Neural cell (in vitro differentiated cells): ENCODE results near the gene DTYMK. TPM values are rescaled to one million over a fixed set of nuclear protein-coding genes. Genes with fewer than 3 reads are reported as not detected.
A peak's percentile ranks its signal among the peaks of the same experiment; 100 is the strongest.

Source experiments
- H2AFZ ChIP-seq: fragments of 200-600, 300-800 bp; sonication (generic), shearing (Covaris generic); 2 replicates; pipeline ENCODE4 v1.6.0; 2014; ENCODE audit warnings: low read depth, mild to moderate bottlenecking, antibody characterized with exemption, low read length, moderate library complexity
- H3F3A ChIP-seq: fragments of 200-600 bp; shearing (Covaris generic); 2 replicates; pipeline ENCODE4 v1.6.1; 2016; ENCODE audit warnings: mild to moderate bottlenecking, moderate library complexity, mixed read lengths, antibody characterized with exemption, low read length; ENCODE audit not compliant: insufficient read depth, poor library complexity, severe bottlenecking
- H3K27ac ChIP-seq: fragments of 200-600, 300-800 bp; sonication (generic), shearing (Covaris generic); 2 replicates; pipeline ENCODE4 v1.5.1; 2014; ENCODE audit warnings: mild to moderate bottlenecking, low read length, moderate library complexity
- H3K27me3 ChIP-seq: fragments of 300-800, 200-600 bp; sonication (generic), shearing (Covaris generic); 2 replicates; pipeline ENCODE4 v1.6.0; 2014; ENCODE audit warnings: mild to moderate bottlenecking, low read depth, low read length, moderate library complexity; ENCODE audit not compliant: insufficient read depth
- H3K36me3 ChIP-seq: fragments of 300-800, 200-600 bp; sonication (generic), shearing (Covaris generic); 2 replicates; pipeline ENCODE4 v1.5.1; 2014; ENCODE audit warnings: mild to moderate bottlenecking, antibody characterized with exemption, low read length, moderate library complexity; ENCODE audit not compliant: insufficient read depth
- H3K4me2 ChIP-seq: fragments of 300-800, 200-600 bp; sonication (generic), shearing (Covaris generic); 2 replicates; pipeline ENCODE4 v1.6.0; 2014; ENCODE audit warnings: mild to moderate bottlenecking, low read length
- H3K4me3 ChIP-seq: fragments of 300-800, 200-600 bp; sonication (generic), shearing (Covaris generic); 2 replicates; pipeline ENCODE4 v1.5.1; 2014; ENCODE audit warnings: mild to moderate bottlenecking, low read length, moderate library complexity
- H3K79me2 ChIP-seq: fragments of 200-600 bp; shearing (Covaris generic); replicated peaks from 2 replicates; pipeline ENCODE4 v1.6.0; 2014; ENCODE audit warnings: mild to moderate bottlenecking, low read length, moderate library complexity; ENCODE audit not compliant: insufficient read depth
- H3K9ac ChIP-seq: fragments of 300-800, 200-600 bp; sonication (generic), shearing (Covaris generic); 2 replicates; pipeline ENCODE4 v1.6.1; 2016; ENCODE audit warnings: mild to moderate bottlenecking, low read length, mixed read lengths
- H3K9me2 ChIP-seq: fragments of 200-600 bp; shearing (Covaris generic); 2 replicates; pipeline ENCODE4 v1.6.1; 2016; ENCODE audit warnings: mild to moderate bottlenecking, low read length, mixed read lengths; ENCODE audit not compliant: insufficient read depth
- H3K9me3 ChIP-seq: fragments of 200-600, 300-800 bp; sonication (generic), shearing (Covaris generic); 2 replicates; pipeline ENCODE4 v1.6.1; 2016; ENCODE audit warnings: mild to moderate bottlenecking, mixed run types, low read length, moderate library complexity, mixed read lengths
- H4K20me1 ChIP-seq: fragments of 200-600 bp; shearing (Covaris generic); 2 replicates; pipeline ENCODE4 v1.6.1; 2016; ENCODE audit warnings: mild to moderate bottlenecking, mixed run types; ENCODE audit not compliant: insufficient read depth
- EP300 ChIP-seq: fragments of 450-650 bp; conservative IDR thresholded peaks from 2 replicates; pipeline ENCODE4 v1.6.1; 2014; ENCODE audit warnings: antibody characterized with exemption, mild to moderate bottlenecking, moderate library complexity; ENCODE audit not compliant: poor library complexity, severe bottlenecking
- EZH2 ChIP-seq: fragments of 200-600, 300-800 bp; shearing (Covaris generic), sonication (generic); IDR thresholded peaks from 2 replicates; pipeline ENCODE4 v1.6.1; 2014; ENCODE audit warnings: antibody characterized with exemption, low read length, borderline replicate concordance, mild to moderate bottlenecking; ENCODE audit not compliant: insufficient read depth, poor library complexity, severe bottlenecking
- MXI1 ChIP-seq: fragments of 450-650 bp; conservative IDR thresholded peaks from 2 replicates; pipeline ENCODE4 v1.6.1; 2014; ENCODE audit warnings: antibody characterized with exemption, mild to moderate bottlenecking; ENCODE audit not compliant: poor library complexity, severe bottlenecking
- POLR2AphosphoS5 ChIP-seq: IDR thresholded peaks from 2 replicates; pipeline ENCODE4 v1.6.1; 2012
- RAD21 ChIP-seq: fragments of 450-650 bp; conservative IDR thresholded peaks from 2 replicates; pipeline ENCODE4 v1.6.1; 2014; ENCODE audit warnings: antibody characterized with exemption, mild to moderate bottlenecking, moderate library complexity
- REST ChIP-seq: IDR thresholded peaks from 2 replicates; pipeline ENCODE4 v1.6.1; 2012; ENCODE audit warnings: borderline replicate concordance
- SMC3 ChIP-seq: fragments of 450-650 bp; conservative IDR thresholded peaks from 2 replicates; pipeline ENCODE4 v1.6.1; 2014; ENCODE audit warnings: antibody characterized with exemption, mild to moderate bottlenecking, moderate library complexity; ENCODE audit not compliant: poor library complexity
- TAF1 ChIP-seq: IDR thresholded peaks from 2 replicates; pipeline ENCODE4 v1.6.1; 2012; ENCODE audit warnings: low read depth
- polyA plus RNA-seq: library from polyadenylated mRNA; depleted of rRNA; stranded (reverse); fragments of >200 nt; gene quantifications from 2 replicates; pipeline ENCODE4 v1.2.3, GENCODE V29; 2014
- TF ChIP-seq, protein P1 (sequence below): fragments of 450-650 bp; IDR thresholded peaks from 2 replicates; pipeline ENCODE4 v1.5.1; 2014; ENCODE audit warnings: antibody characterized with exemption, mild to moderate bottlenecking, moderate library complexity; ENCODE audit not compliant: poor library complexity, severe bottlenecking

The DTYMK gene
- polyA plus RNA-seq, 1 donor from 2014 or later: 33.5 TPM

DNA sequence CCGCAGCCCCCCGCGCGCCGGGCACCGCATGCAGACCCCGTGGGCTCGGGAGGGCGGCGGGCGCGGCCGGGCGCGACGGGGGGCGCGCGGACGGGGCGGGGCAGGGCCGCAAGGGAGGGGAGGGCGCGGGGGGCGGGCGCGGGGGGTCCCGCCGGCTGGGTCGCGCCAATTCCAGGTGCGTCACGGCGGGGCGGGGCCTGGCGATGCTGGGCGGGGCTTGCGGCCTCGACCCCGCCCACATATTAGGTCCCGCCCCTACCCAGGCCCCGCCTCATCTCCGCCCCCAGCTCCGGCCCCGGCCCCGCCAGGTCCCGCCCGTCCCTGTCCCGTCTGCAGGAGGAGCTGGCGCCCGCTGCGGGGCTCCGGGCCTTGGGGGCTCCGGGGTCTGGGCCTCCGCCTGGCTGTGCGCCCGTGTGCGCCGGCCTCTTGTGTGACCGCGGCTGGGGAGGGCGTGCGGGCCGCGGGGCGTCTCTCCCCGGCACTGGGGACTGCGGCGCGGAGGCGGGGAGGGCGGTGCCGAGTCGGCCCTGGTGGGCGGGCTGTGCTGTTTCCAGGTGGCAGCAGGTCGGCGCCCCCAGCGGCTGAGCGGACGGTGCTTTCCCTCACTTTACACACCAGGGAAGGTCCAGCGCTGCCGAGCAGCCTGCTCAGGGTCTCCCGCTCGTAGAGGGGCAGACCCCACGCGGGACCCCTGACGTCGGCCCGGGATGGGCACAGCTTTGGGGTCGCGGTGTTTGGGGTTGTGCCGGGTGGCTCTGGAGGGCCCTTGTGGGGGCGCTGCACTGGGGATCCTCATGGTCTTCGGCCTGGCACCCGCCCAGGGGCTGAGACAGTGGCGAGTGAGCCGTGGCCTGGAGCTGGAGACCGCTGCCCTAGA is 15.8 kb upstream of the DTYMK start:
- peak overlapping the region; percentile 52 for H2AFZ ChIP-seq
- no peaks in the 10 kb centered on the region for H4K20me1 ChIP-seq
- peak overlapping the region; percentile 69 for H3K9ac ChIP-seq
- H3K4me2 ChIP-seq: peak overlapping the region; percentile 69
- no peaks in the 10 kb centered on the region for H3K9me3 ChIP-seq
- peak overlapping the region; percentile 87 for H3K4me3 ChIP-seq
- H3K36me3 ChIP-seq: no peaks in the 10 kb centered on the region
- H3K27me3 ChIP-seq: no peaks in the 10 kb centered on the region
- H3K9me2 ChIP-seq: no peaks in the 10 kb centered on the region
- H3K79me2 ChIP-seq: peaks cover 8% of the 10 kb centered on the region
- TF ChIP-seq POLR2AphosphoS5: peak; percentile 43
- peak; percentile 70 for TF ChIP-seq MXI1
- TF ChIP-seq, protein P1, sequence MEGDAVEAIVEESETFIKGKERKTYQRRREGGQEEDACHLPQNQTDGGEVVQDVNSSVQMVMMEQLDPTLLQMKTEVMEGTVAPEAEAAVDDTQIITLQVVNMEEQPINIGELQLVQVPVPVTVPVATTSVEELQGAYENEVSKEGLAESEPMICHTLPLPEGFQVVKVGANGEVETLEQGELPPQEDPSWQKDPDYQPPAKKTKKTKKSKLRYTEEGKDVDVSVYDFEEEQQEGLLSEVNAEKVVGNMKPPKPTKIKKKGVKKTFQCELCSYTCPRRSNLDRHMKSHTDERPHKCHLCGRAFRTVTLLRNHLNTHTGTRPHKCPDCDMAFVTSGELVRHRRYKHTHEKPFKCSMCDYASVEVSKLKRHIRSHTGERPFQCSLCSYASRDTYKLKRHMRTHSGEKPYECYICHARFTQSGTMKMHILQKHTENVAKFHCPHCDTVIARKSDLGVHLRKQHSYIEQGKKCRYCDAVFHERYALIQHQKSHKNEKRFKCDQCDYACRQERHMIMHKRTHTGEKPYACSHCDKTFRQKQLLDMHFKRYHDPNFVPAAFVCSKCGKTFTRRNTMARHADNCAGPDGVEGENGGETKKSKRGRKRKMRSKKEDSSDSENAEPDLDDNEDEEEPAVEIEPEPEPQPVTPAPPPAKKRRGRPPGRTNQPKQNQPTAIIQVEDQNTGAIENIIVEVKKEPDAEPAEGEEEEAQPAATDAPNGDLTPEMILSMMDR: peak; percentile 89
- peak; percentile 58 for TF ChIP-seq RAD21
- TF ChIP-seq REST: peak; percentile 31
- no peak for TF ChIP-seq EP300
- TF ChIP-seq TAF1: no peak
- TF ChIP-seq EZH2: no peak
- peak; percentile 65 for TF ChIP-seq SMC3
- no peaks in the 10 kb centered on the region for H3F3A ChIP-seq
- peak overlapping the region; percentile 39 for H3K27ac ChIP-seq

GRCh38 chr2:241701399-241702154 is 15.0 kb upstream of the DTYMK start, which contains the start of gene ING5:
Gene ING5 (plus strand): TSS chr2:241702039. CDS start chr2:241702066, 27 bp downstream.
- peak within 1 kb of the TSS; percentile 52 for H2AFZ ChIP-seq

More at GRCh38 chr2:241701399-241702154, 15.0 kb upstream of the DTYMK start, which contains the start of gene ING5:
- Histone ChIP-seq H3K27me3 (no peaks in the 10 kb centered on the region), H3F3A (no peaks in the 10 kb centered on the region), H3K9ac (peak within 1 kb of the TSS; percentile 69), H3K79me2 (peaks cover 8% of the 10 kb centered on the region), H3K4me3 (peak within 1 kb of the TSS; percentile 87), H3K4me2 (peak within 1 kb of the TSS; percentile 69), H3K9me3 (no peaks in the 10 kb centered on the region), H3K36me3 (no peaks in the 10 kb centered on the region), H4K20me1 (no peaks in the 10 kb centered on the region), H3K9me2 (no peaks in the 10 kb centered on the region), H3K27ac (peak within 1 kb of the TSS; percentile 39)
- peak; percentile 98 for TF ChIP-seq MXI1
- TF ChIP-seq SMC3: peak; percentile 55
- no peak for TF ChIP-seq EZH2
- TF ChIP-seq RAD21: no peak
- peak; percentile 81 for TF ChIP-seq POLR2AphosphoS5
- no peak for TF ChIP-seq REST
- peak; percentile 27 for TF ChIP-seq EP300
- TF ChIP-seq, protein P1: peak; percentile 72
- no peak for TF ChIP-seq TAF1
